IPS DF 19.7 (cell line): ENCODE results near the gene VMP1.
"Not testable (repeated sequence)": the region's sequence is repeated elsewhere in the genome, so short reads cannot be mapped to it uniquely, and the experiment has no call there.

Experiments
- DNase-seq: peaks from one replicate; pipeline ENCODE4 v3.0.0-alpha.2; 2013; ENCODE audit warnings: low read depth, low spot score

VMP1 gene

GRCh38 chr17:59753522-59754467, 46.3 kb downstream of the VMP1 start:
- no peak for DNase-seq

- no peak for DNase-seq
These were observed 47.1 kb downstream of the VMP1 start for GRCh38 chr17:59754552-59754951.

- DNase-seq = not testable (repeated sequence)
These were observed 47.6 kb downstream of the VMP1 start for GRCh38 chr17:59755069-59755468.

- no peak for DNase-seq
These were observed 48.9 kb downstream of the VMP1 start for GRCh38 chr17:59756236-59756818.

GRCh38 chr17:59757043-59757442, 49.6 kb downstream of the VMP1 start:
- DNase-seq = no peak

- no peak for DNase-seq
These were observed 50.0 kb downstream of the VMP1 start for GRCh38 chr17:59757470-59757869.

GRCh38 chr17:59757881-59758385, 50.5 kb downstream of the VMP1 start:
- DNase-seq = no peak

GRCh38 chr17:59758998-59759651, 51.7 kb downstream of the VMP1 start:
- DNase-seq = not testable (repeated sequence)

- no peak for DNase-seq
These were observed 52.7 kb downstream of the VMP1 start for GRCh38 chr17:59760160-59760559.

GRCh38 chr17:59761385-59762048, 54.1 kb downstream of the VMP1 start:
- DNase-seq = no peak

- no peak for DNase-seq
These were observed 54.8 kb downstream of the VMP1 start for GRCh38 chr17:59762049-59762823.

- DNase-seq = no peak
These were observed 55.4 kb downstream of the VMP1 start for GRCh38 chr17:59762824-59763374.

- DNase-seq = no peak
These were observed 56.4 kb downstream of the VMP1 start for GRCh38 chr17:59763861-59764260.

GRCh38 chr17:59764292-59764741, 56.9 kb downstream of the VMP1 start:
- DNase-seq = no peak

- DNase-seq = no peak
These were observed 57.6 kb downstream of the VMP1 start for GRCh38 chr17:59765038-59765437.

- DNase-seq = no peak
These were observed 59.0 kb downstream of the VMP1 start for GRCh38 chr17:59766491-59766890.

- DNase-seq = no peak
These were observed 59.7 kb downstream of the VMP1 start for GRCh38 chr17:59767176-59767575.

GRCh38 chr17:59769887-59770286, 62.4 kb downstream of the VMP1 start:
- DNase-seq = no peak

GRCh38 chr17:59771093-59771492, 63.6 kb downstream of the VMP1 start:
- no peak for DNase-seq

GRCh38 chr17:59775786-59776350, 68.4 kb downstream of the VMP1 start:
- DNase-seq = no peak
